ENCODE data around the gene PRICKLE4.

The PRICKLE4 gene, protein sequence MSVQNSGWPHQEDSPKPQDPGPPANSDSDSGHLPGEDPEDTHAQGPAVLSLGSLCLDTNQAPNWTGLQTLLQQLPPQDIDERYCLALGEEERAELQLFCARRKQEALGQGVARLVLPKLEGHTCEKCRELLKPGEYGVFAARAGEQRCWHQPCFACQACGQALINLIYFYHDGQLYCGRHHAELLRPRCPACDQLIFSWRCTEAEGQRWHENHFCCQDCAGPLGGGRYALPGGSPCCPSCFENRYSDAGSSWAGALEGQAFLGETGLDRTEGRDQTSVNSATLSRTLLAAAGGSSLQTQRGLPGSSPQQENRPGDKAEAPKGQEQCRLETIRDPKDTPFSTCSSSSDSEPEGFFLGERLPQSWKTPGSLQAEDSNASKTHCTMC

DNA sequence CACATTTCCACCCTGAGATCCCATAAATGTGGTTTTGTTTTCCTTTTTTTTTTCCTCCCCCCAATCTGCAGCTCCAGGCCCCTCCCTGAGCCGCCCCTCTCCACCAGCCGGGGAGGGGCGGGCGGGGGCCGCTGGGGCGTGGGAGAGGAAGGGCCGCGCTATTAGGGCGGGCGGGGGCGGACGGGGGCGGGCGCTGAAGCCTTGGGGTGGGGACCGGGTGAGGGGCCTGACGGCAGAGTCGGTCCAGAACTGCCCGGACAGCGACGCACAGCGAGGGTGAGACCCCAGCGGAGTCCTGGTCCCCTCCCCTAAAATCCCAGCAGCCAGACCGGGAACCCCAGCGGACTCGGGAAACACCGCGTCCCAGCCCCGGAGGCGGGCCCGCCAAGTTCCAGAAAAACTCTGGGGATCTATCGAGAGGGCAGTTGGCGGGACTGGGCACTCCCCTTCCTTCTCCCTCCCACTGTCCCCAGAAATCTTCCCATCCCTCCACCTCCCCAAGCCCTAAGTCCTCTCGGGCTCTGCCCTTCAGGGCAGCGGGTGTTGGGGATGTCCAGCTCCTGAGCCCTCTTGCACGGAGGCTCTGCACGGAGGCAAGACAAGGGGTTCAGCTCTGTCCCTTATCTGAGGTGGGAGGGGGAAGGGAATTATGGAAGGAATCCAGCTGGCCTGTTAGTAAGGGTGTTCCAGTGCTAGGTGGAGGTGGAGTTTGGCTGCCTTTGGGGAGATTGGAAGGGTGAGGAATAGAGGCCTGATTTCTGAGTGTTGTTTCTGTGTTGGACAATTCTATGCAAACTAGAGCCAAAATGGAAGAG lies at the start of gene PRICKLE4:
Gene PRICKLE4 (plus strand): TSS at position 232 of the 815 bp plus-strand sequence. CDS start 2,692 bp downstream, outside the sequence.
- Histone ChIP-seq H3K36me3 (ENCODE audit: low read length) (no peaks in the 10 kb centered on the region), H3K4me3 (ENCODE audit: insufficient read depth, low read length, poor library complexity, severe bottlenecking) (peak within 1 kb of the TSS; percentile 80), H3K27ac (ENCODE audit: low read depth, low read length) (no peak within 1 kb of the TSS), H2AFZ (ENCODE audit: low read depth, low read length, severe bottlenecking) (peak within 1 kb of the TSS; percentile 99), H3F3A (ENCODE audit: insufficient read depth) (peaks cover 18% of the 10 kb centered on the region), H3K9me3 (ENCODE audit: insufficient read depth, low read length) (no peaks in the 10 kb centered on the region), H3K9me2 (replicated peaks; ENCODE audit: insufficient read depth, low read length) (no peaks in the 10 kb centered on the region), H3K9ac (ENCODE audit: low read length) (peak within 1 kb of the TSS; percentile 68), H3K27me3 (ENCODE audit: low read length) (no peaks in the 10 kb centered on the region), H4K20me1 (ENCODE audit: low read depth, low read length) (no peaks in the 10 kb centered on the region), H3K4me2 (ENCODE audit: low read depth, low read length, poor library complexity, severe bottlenecking) (peak within 1 kb of the TSS; percentile 90), H3K79me2 (ENCODE audit: insufficient read depth, low read length) (no peaks in the 10 kb centered on the region)
- no peak for TF ChIP-seq EZH2phosphoT487 (conservative IDR thresholded peaks at IDR 0.05; ENCODE audit: low read length)
- TF ChIP-seq, protein P1, sequence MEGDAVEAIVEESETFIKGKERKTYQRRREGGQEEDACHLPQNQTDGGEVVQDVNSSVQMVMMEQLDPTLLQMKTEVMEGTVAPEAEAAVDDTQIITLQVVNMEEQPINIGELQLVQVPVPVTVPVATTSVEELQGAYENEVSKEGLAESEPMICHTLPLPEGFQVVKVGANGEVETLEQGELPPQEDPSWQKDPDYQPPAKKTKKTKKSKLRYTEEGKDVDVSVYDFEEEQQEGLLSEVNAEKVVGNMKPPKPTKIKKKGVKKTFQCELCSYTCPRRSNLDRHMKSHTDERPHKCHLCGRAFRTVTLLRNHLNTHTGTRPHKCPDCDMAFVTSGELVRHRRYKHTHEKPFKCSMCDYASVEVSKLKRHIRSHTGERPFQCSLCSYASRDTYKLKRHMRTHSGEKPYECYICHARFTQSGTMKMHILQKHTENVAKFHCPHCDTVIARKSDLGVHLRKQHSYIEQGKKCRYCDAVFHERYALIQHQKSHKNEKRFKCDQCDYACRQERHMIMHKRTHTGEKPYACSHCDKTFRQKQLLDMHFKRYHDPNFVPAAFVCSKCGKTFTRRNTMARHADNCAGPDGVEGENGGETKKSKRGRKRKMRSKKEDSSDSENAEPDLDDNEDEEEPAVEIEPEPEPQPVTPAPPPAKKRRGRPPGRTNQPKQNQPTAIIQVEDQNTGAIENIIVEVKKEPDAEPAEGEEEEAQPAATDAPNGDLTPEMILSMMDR (IDR thresholded peaks at IDR 0.05; ENCODE audit: insufficient read depth, low read length, poor library complexity, severe bottlenecking) = no peak

DNA sequence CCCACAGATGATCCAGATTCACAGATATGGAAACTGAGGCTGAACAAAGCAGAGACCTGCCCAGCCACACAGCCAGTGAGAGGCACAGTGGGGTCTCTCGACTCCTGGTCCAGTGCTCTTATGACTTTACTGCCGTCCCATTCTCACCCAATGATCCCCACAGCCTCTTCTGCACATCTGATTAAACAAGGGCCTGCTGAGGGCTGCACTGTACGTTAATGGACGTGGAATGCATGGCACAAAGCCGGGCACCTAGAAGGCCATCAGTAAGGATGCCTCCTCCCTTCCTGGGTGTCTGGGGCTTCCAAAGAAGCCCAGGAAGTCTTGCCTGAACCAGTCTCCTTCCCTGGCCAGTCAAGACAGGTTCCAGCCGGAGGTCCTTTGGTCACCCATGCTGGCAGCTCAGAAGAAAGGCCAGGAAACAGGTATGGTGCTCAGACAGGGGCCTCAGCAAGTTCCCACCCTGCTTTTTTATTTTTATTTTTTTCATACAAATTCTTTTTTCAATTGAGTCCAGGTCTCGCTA lies 49.0 kb upstream of the PRICKLE4 start:
- H3K4me2 ChIP-seq (ENCODE audit: low read depth, low read length, poor library complexity, severe bottlenecking) = peak overlapping the region; percentile 74

DNA sequence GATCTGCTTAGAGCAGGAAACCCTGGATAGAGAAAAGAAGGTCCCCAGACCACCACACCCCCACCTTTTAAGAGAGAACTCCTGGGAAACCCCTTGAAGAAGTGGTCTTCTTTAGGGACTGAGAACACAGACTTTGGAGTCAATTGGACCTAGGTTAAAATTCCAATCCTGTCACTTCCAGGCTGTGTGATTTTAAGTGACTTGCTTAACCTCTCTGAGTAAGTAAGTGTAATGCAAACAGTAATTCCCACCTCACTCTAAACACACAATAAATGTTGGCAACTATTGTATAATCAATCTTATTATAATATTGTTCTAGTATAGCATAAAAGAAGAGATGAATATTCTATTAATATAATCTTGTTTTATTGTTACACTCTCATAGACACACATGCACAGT lies 48.4 kb upstream of the PRICKLE4 start:
- Histone ChIP-seq H3K4me2 (ENCODE audit: low read depth, low read length, poor library complexity, severe bottlenecking) (peak overlapping the region; percentile 74), H4K20me1 (ENCODE audit: low read depth, low read length) (no peaks in the 10 kb centered on the region), H3K27me3 (ENCODE audit: low read length) (no peaks in the 10 kb centered on the region), H3K9ac (ENCODE audit: low read length) (peak overlapping the region; percentile 78), H3K9me2 (replicated peaks; ENCODE audit: insufficient read depth, low read length) (no peaks in the 10 kb centered on the region), H3K27ac (ENCODE audit: low read depth, low read length) (peak overlapping the region; percentile 93), H3K79me2 (ENCODE audit: insufficient read depth, low read length) (peaks cover 64% of the 10 kb centered on the region), H3F3A (ENCODE audit: insufficient read depth) (peaks cover 28% of the 10 kb centered on the region), H3K4me3 (ENCODE audit: insufficient read depth, low read length, poor library complexity, severe bottlenecking) (peak overlapping the region; percentile 63), H2AFZ (ENCODE audit: low read depth, low read length, severe bottlenecking) (no peak overlapping the region), H3K36me3 (ENCODE audit: low read length) (no peaks in the 10 kb centered on the region), H3K9me3 (ENCODE audit: insufficient read depth, low read length) (no peaks in the 10 kb centered on the region)
- TF ChIP-seq, protein P1 (IDR thresholded peaks at IDR 0.05; ENCODE audit: insufficient read depth, low read length, poor library complexity, severe bottlenecking) = no peak
- no peak for TF ChIP-seq EZH2phosphoT487 (conservative IDR thresholded peaks at IDR 0.05; ENCODE audit: low read length)

More for the DNA sequence above, 49.0 kb upstream of the PRICKLE4 start:
- Histone ChIP-seq H3F3A (ENCODE audit: insufficient read depth) (peaks cover 28% of the 10 kb centered on the region), H3K4me3 (ENCODE audit: insufficient read depth, low read length, poor library complexity, severe bottlenecking) (peak overlapping the region; percentile 63), H4K20me1 (ENCODE audit: low read depth, low read length) (no peaks in the 10 kb centered on the region), H3K36me3 (ENCODE audit: low read length) (no peaks in the 10 kb centered on the region), H3K9ac (ENCODE audit: low read length) (peak overlapping the region; percentile 78), H3K9me2 (replicated peaks; ENCODE audit: insufficient read depth, low read length) (no peaks in the 10 kb centered on the region), H3K27me3 (ENCODE audit: low read length) (no peaks in the 10 kb centered on the region), H3K79me2 (ENCODE audit: insufficient read depth, low read length) (peaks cover 70% of the 10 kb centered on the region), H3K27ac (ENCODE audit: low read depth, low read length) (peak overlapping the region; percentile 93), H2AFZ (ENCODE audit: low read depth, low read length, severe bottlenecking) (no peak overlapping the region), H3K9me3 (ENCODE audit: insufficient read depth, low read length) (no peaks in the 10 kb centered on the region)
- TF ChIP-seq, protein P1 (IDR thresholded peaks at IDR 0.05; ENCODE audit: insufficient read depth, low read length, poor library complexity, severe bottlenecking) = no peak
- TF ChIP-seq EZH2phosphoT487 (conservative IDR thresholded peaks at IDR 0.05; ENCODE audit: low read length) = no peak
